Cardiac fibroblast (primary cell): ENCODE data around the gene CHTF18.

Experiments
- DNase-seq, 2 donors: peaks; one replicate each; pipeline versions ENCODE4 v3.0.0 to v3.0.0-alpha.2; 2010; ENCODE audit warnings: low read depth in 2 of 2
- H3K4me3 ChIP-seq, 2 donors: replicated peaks in 1 of 2; 1 replicate in 1 of 2; 2 replicates in 1 of 2; pipeline ENCODE4 v1.5.1; 2011; ENCODE audit warnings: low read depth in 2 of 2, low read length in 2 of 2, mild to moderate bottlenecking in 2 of 2, moderate library complexity in 1 of 2
- CTCF ChIP-seq: IDR thresholded peaks from one replicate; pipeline ENCODE4 v1.5.1; 2011; ENCODE audit warnings: low read depth, mild to moderate bottlenecking, low read length, inconsistent platforms

Gene CHTF18

GRCh38 chr16:797686-798085 lies 9.3 kb downstream of the CHTF18 start:
- no peak for TF ChIP-seq CTCF
- no peak for DNase-seq
- H3K4me3 ChIP-seq, result no peak overlapping the region

GRCh38 chr16:798666-799065 lies 10.2 kb downstream of the CHTF18 start:
- TF ChIP-seq CTCF, result no peak
- H3K4me3 ChIP-seq, result no peak overlapping the region
- DNase-seq, result no peak

- H3K4me3 ChIP-seq, result no peak overlapping the region
- DNase-seq, result no peak
- no peak for TF ChIP-seq CTCF
These were observed 10.9 kb downstream of the CHTF18 start for GRCh38 chr16:799111-799947.

GRCh38 chr16:799948-800833 lies 11.8 kb downstream of the CHTF18 start, which contains the start of gene GNG13:
Gene GNG13, minus strand, starts transcription at chr16:800734. Its CDS starts 1,657 bp downstream, at chr16:799077.
- H3K4me3 ChIP-seq, result no peak within 1 kb of the TSS
- DNase-seq, result no peak
- TF ChIP-seq CTCF, result no peak

DNA sequence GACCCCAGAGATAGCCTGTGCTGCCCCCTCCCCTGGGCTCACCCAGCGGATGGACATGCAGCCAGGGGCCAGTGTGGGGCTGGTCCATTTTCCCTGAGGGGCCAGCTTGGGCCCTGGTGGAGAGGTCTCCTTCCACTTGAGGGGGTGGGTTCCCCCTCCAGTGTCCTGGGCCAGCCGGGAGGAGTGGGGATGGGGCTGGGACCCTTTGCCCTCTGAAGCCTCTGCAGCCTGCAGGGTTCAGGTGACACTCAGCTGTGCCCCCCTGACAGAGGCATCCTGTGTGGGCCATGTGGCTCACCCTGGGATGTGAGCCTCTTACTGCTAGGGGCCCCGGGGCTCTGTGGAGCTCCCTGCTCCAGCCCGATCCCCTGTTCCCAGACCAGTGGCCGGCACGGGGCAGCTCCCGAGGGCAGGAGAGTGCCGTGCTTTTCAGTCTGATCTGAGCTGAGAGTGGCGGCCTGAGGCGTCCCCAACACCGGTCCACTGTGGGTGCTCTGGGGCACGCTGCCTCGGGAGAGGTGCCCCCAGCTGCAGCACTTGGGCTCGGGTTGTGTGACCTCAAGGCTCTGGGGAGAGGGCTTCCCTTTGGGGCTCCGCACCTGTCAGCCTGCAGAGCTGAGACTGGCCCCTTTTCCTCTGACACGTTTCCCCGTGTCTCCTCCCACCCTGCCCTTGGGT lies 12.6 kb downstream of the CHTF18 start:
- TF ChIP-seq CTCF, result no peak
- no peak overlapping the region for H3K4me3 ChIP-seq
- no peak for DNase-seq

- DNase-seq, result no peak
- no peak overlapping the region for H3K4me3 ChIP-seq
- no peak for TF ChIP-seq CTCF
These were observed 13.4 kb downstream of the CHTF18 start for GRCh38 chr16:801584-802363.
